Activated CD8-positive, alpha-beta memory T cell treated with anti-CD3 and anti-CD28 coated beads, Interleukin-2, amount 10 ng/mL, durations not matched to agents 7 days and 5 days (primary cell): ENCODE measurements around the gene FASN. TPM values are rescaled to one million over a fixed set of nuclear protein-coding genes. Genes with fewer than 3 reads are reported as not detected.

Experiments used
- ATAC-seq: fragments of 150-1000 bp; cut with Tn5 transposase; one replicate; pipeline ENCODE4 v1.10.0; 2021; ENCODE audit warnings: moderate library complexity
- CTCF ChIA-PET: fragments of 350-600 bp; sonication (Branson Sonifier 250); formaldehyde crosslinking; loops from one replicate; lab custom pipeline; 2021; ENCODE audit warnings: antibody characterized with exemption; lab: Charles Lee
- DNase-seq: peaks from one replicate; pipeline ENCODE4 v3.0.0-alpha.2; 2020
- H3K27ac Mint-ChIP-seq: one replicate; pipeline ENCODE4 v1.8.0; 2021; ENCODE audit warnings: mild to moderate bottlenecking, mixed read lengths
- H3K27me3 Mint-ChIP-seq: one replicate; pipeline ENCODE4 v1.8.0; 2021; ENCODE audit warnings: mixed read lengths
- H3K36me3 Mint-ChIP-seq: one replicate; pipeline ENCODE4 v1.8.0; 2021; ENCODE audit warnings: mild to moderate bottlenecking, mixed read lengths
- H3K4me1 Mint-ChIP-seq: one replicate; pipeline ENCODE4 v1.8.0; 2021; ENCODE audit warnings: mixed read lengths
- H3K4me3 Mint-ChIP-seq: one replicate; pipeline ENCODE4 v1.8.0; 2021; ENCODE audit warnings: mild to moderate bottlenecking, moderate library complexity, mixed read lengths
- H3K9me3 Mint-ChIP-seq: one replicate; pipeline ENCODE4 v1.8.0; 2022; ENCODE audit warnings: low read depth, mixed read lengths
- total RNA-seq, 2 experiments: library from RNA; stranded (reverse); gene quantifications; one replicate each; pipeline ENCODE4 v1.2.3, GENCODE V29; 2021

Gene FASN
- total RNA-seq, 2 experiments from 2014 or later: 229 to 277 TPM

GRCh38 chr17:82035488-82035887 is 62.5 kb downstream of the FASN start:
- no peak overlapping the region for H3K27ac Mint-ChIP-seq
- H3K4me1 Mint-ChIP-seq: peaks cover 23% of the 10 kb centered on the region
- peaks cover 7% of the 10 kb centered on the region for H3K36me3 Mint-ChIP-seq
- peak overlapping the region; percentile 74 for H3K4me3 Mint-ChIP-seq
- no peaks in the 10 kb centered on the region for H3K27me3 Mint-ChIP-seq
- H3K9me3 Mint-ChIP-seq: no peaks in the 10 kb centered on the region
- no peak for DNase-seq
- CTCF ChIA-PET: interaction anchor here (0.8 to 3.5 kb wide), 5 partner anchors 12 to 119 kb away, joined by 3 to 10 read pairs (median 8); partner anchors contain the start of genes CENPX and LRRC45
- no peak for ATAC-seq

- Mint-ChIP-seq H3K27ac (no peak overlapping the region), H3K4me3 (no peak overlapping the region)
Observed at GRCh38 chr17:82034371-82035011, 63.5 kb downstream of the FASN start.

GRCh38 chr17:82033359-82034085 is 64.5 kb downstream of the FASN start:
- H3K36me3 Mint-ChIP-seq: peaks cover 10% of the 10 kb centered on the region
- H3K27ac Mint-ChIP-seq: no peak overlapping the region
- H3K4me3 Mint-ChIP-seq: no peak overlapping the region
- peaks cover 25% of the 10 kb centered on the region for H3K4me1 Mint-ChIP-seq
- no peaks in the 10 kb centered on the region for H3K27me3 Mint-ChIP-seq
- H3K9me3 Mint-ChIP-seq: no peaks in the 10 kb centered on the region
- DNase-seq (no peak), ATAC-seq (no peak)
- CTCF ChIA-PET: interaction anchor here (1.0 to 4.5 kb wide), 8 partner anchors 11 to 173 kb away, joined by 3 to 56 read pairs (median 4); partner anchors contain the start of genes CENPX and LRRC45

More at GRCh38 chr17:82034371-82035011, 63.5 kb downstream of the FASN start:
- DNase-seq (no peak), ATAC-seq (no peak)
- CTCF ChIA-PET: interaction anchor here (1.2 to 2.1 kb wide), 5 partner anchors 12 to 172 kb away, joined by 3 to 9 read pairs (median 4); partner anchors contain the start of genes CENPX and LRRC45
- Mint-ChIP-seq H3K9me3 (no peaks in the 10 kb centered on the region), H3K27me3 (no peaks in the 10 kb centered on the region), H3K36me3 (peaks cover 10% of the 10 kb centered on the region), H3K4me1 (peaks cover 27% of the 10 kb centered on the region)

GRCh38 chr17:82031885-82032627 is 66.0 kb downstream of the FASN start:
- peaks cover 26% of the 10 kb centered on the region for H3K4me1 Mint-ChIP-seq

GRCh38 chr17:82031303-82031884 is 66.6 kb downstream of the FASN start, which contains the start of gene RAC3:
RAC3 (plus strand) TSS chr17:82031678; CDS start chr17:82031762, 84 bp downstream.
- peaks cover 10% of the 10 kb centered on the region for H3K36me3 Mint-ChIP-seq
- H3K4me3 Mint-ChIP-seq: peak within 1 kb of the TSS; percentile 70
- peak; percentile 34 for ATAC-seq
- no peaks in the 10 kb centered on the region for H3K27me3 Mint-ChIP-seq
- no peak for DNase-seq
- H3K4me1 Mint-ChIP-seq: peaks cover 28% of the 10 kb centered on the region
- CTCF ChIA-PET: interaction anchor here (0.9 to 4.5 kb wide), 9 partner anchors 10 to 169 kb away, joined by 3 to 56 read pairs (median 8); partner anchors contain the start of genes GPS1, NOTUM and RFNG
- H3K27ac Mint-ChIP-seq: peak within 1 kb of the TSS; percentile 59
- no peaks in the 10 kb centered on the region for H3K9me3 Mint-ChIP-seq

More at GRCh38 chr17:82031885-82032627, 66.0 kb downstream of the FASN start:
- Mint-ChIP-seq H3K27ac (no peak overlapping the region), H3K4me3 (peak overlapping the region; percentile 9), H3K9me3 (no peaks in the 10 kb centered on the region), H3K27me3 (no peaks in the 10 kb centered on the region), H3K36me3 (peaks cover 10% of the 10 kb centered on the region)
- peak; percentile 67 for ATAC-seq
- peak; percentile 66 for DNase-seq
- CTCF ChIA-PET: interaction anchor here (1.0 to 4.5 kb wide), 7 partner anchors 11 to 124 kb away, joined by 3 to 56 read pairs (median 4); no protein-coding TSS in a partner anchor

GRCh38 chr17:82030470-82031302 is 67.3 kb downstream of the FASN start:
- Mint-ChIP-seq H3K36me3 (peaks cover 10% of the 10 kb centered on the region), H3K27me3 (no peaks in the 10 kb centered on the region), H3K4me1 (peaks cover 28% of the 10 kb centered on the region), H3K4me3 (peak overlapping the region; percentile 70), H3K9me3 (no peaks in the 10 kb centered on the region), H3K27ac (peak overlapping the region; percentile 59)
- peak; percentile 88 for DNase-seq
- ATAC-seq: peak; percentile 71
- CTCF ChIA-PET: interaction anchor here (0.5 to 4.5 kb wide), 46 partner anchors 8 to 744 kb away, joined by 3 to 56 read pairs (median 4); partner anchors contain the start of genes DCXR, GPS1, MAFG and NOTUM

- CTCF ChIA-PET: interaction anchor here (0.5 to 4.5 kb wide), 42 partner anchors 8 to 745 kb away, joined by 3 to 56 read pairs (median 4); partner anchors contain the start of genes DCXR, GPS1, MAFG and NOTUM
- no peak overlapping the region for H3K27ac Mint-ChIP-seq
- DNase-seq (no peak), ATAC-seq (peak; percentile 2)
- H3K4me3 Mint-ChIP-seq: no peak overlapping the region
- peaks cover 25% of the 10 kb centered on the region for H3K4me1 Mint-ChIP-seq
- no peaks in the 10 kb centered on the region for H3K27me3 Mint-ChIP-seq
- peaks cover 5% of the 10 kb centered on the region for H3K36me3 Mint-ChIP-seq
- no peaks in the 10 kb centered on the region for H3K9me3 Mint-ChIP-seq
Observed at GRCh38 chr17:82029990-82030469, 68.0 kb downstream of the FASN start.

- CTCF ChIA-PET: interaction anchor here (0.7 to 4.5 kb wide), 21 partner anchors 8 to 276 kb away, joined by 3 to 56 read pairs (median 6); partner anchors contain the start of genes DCXR, GPS1, MAFG and NOTUM
- no peak for ATAC-seq
- Mint-ChIP-seq H3K4me1 (peaks cover 25% of the 10 kb centered on the region), H3K9me3 (no peaks in the 10 kb centered on the region), H3K27ac (no peak overlapping the region), H3K4me3 (no peak overlapping the region), H3K27me3 (no peaks in the 10 kb centered on the region), H3K36me3 (peaks cover 3% of the 10 kb centered on the region)
- no peak for DNase-seq
Observed at GRCh38 chr17:82029391-82029790, 68.6 kb downstream of the FASN start.

- H3K27ac Mint-ChIP-seq: no peak overlapping the region
- no peaks in the 10 kb centered on the region for H3K9me3 Mint-ChIP-seq
- no peaks in the 10 kb centered on the region for H3K27me3 Mint-ChIP-seq
- ATAC-seq: no peak
- peaks cover 3% of the 10 kb centered on the region for H3K36me3 Mint-ChIP-seq
- CTCF ChIA-PET: interaction anchor here (0.7 to 4.5 kb wide), 11 partner anchors 8 to 277 kb away, joined by 3 to 56 read pairs (median 11); partner anchors contain the start of genes DCXR and NOTUM
- H3K4me3 Mint-ChIP-seq: no peak overlapping the region
- no peak for DNase-seq
- H3K4me1 Mint-ChIP-seq: peaks cover 29% of the 10 kb centered on the region
Observed at GRCh38 chr17:82028966-82029365, 69.1 kb downstream of the FASN start.
